ENCODE measurements around the gene MTREX. TPM values are rescaled to one million over a fixed set of nuclear protein-coding genes. Genes with fewer than 3 reads are reported as not detected.
"Not testable (repeated sequence)": the region's sequence is repeated elsewhere in the genome, so short reads cannot be mapped to it uniquely, and the experiment has no call there.

The MTREX gene
- total and polyA plus RNA-seq, 2 experiments from 2014 or later = 19.0 to 66.0 TPM

DNA sequence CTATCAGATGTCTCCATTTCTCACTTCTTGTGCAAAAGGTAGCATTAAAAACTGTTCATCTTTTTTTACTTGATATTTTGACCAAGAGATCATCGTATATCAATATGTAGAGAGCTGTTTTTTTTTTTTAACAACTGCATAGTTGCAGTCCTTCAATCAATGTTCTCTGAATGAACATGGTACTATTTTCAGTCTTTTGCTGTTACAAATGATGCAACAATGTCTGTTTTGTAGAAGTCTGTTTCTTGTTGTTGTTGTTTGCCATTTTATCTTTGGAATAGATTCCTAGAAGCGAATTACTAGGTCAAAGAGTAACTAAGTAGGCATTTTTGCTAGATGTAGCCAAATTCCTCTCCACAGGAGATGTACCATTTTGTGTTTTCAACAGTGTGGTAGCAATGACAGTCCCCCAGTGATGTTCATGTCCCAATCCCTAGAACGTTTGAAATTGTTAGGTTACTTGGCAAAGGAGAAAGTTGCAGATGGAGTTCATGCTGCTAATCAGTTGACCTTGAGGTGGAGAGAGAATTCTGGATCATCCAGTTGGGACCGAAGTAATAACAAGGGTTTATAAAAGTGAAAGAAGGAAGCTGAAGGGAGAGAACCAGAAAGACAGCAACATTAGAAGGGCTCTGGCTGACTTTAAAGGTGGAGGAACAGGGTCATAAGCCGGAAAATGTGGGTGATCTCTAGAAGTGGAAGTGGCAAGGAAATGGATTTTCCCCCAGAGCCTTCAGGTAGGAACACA is 6.3 kb downstream of the MTREX start:
- Histone ChIP-seq H3K4me3 (no peak overlapping the region), H3K27ac (no peak overlapping the region), H3K36me3 (replicated peaks; ENCODE audit: insufficient read depth, low read depth) (no peaks in the 10 kb centered on the region), H2AFZ (no peak overlapping the region), H4K20me1 (ENCODE audit: insufficient read depth, poor library complexity, severe bottlenecking) (peaks cover 14% of the 10 kb centered on the region), H3K9me2 (replicated peaks; ENCODE audit: insufficient read depth) (no peaks in the 10 kb centered on the region), H3K79me2 (peaks cover 100% of the 10 kb centered on the region), H3K4me2 (no peak overlapping the region), H3K27me3 (no peaks in the 10 kb centered on the region), H3K4me1 (ENCODE audit: insufficient read depth) (peaks cover 10% of the 10 kb centered on the region), H3K9me3 (ENCODE audit: low read depth) (no peaks in the 10 kb centered on the region)
- DNase-seq (ENCODE audit: low spot score) = no peak
- TF ChIP-seq, protein P1, sequence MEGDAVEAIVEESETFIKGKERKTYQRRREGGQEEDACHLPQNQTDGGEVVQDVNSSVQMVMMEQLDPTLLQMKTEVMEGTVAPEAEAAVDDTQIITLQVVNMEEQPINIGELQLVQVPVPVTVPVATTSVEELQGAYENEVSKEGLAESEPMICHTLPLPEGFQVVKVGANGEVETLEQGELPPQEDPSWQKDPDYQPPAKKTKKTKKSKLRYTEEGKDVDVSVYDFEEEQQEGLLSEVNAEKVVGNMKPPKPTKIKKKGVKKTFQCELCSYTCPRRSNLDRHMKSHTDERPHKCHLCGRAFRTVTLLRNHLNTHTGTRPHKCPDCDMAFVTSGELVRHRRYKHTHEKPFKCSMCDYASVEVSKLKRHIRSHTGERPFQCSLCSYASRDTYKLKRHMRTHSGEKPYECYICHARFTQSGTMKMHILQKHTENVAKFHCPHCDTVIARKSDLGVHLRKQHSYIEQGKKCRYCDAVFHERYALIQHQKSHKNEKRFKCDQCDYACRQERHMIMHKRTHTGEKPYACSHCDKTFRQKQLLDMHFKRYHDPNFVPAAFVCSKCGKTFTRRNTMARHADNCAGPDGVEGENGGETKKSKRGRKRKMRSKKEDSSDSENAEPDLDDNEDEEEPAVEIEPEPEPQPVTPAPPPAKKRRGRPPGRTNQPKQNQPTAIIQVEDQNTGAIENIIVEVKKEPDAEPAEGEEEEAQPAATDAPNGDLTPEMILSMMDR (IDR thresholded peaks at IDR 0.05; ENCODE audit: poor library complexity) = no peak
- TF ChIP-seq EZH2phosphoT487 (IDR thresholded peaks at IDR 0.05; ENCODE audit: low read depth, severe bottlenecking, unreplicated experiment) (no peak), EZH2 (IDR thresholded peaks at IDR 0.05; ENCODE audit: borderline replicate concordance) (no peak)
- 86% methylated on average over 5 of the region's 5 CpGs for WGBS (ENCODE audit: low lambda C conversion rate, missing lambda C conversion rate)

DNA sequence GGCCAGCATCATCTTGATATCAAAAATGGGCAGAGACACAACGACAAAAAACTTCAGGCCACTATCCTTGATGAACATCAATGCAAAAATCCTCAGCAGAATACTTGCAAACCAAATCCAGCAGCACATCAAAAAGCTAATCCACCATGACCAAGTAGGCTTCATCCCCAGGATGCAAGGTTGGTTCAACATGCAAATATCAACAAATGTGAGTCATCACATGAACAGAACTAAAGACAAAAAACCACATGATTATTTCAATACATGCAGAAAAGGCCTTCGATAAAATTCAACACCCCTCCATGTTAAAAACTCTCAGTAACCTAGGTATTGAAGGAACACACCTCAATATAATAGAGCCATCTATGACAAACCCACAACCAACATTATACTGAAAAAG is 8.5 kb downstream of the MTREX start:
- no peak for TF ChIP-seq EZH2 (IDR thresholded peaks at IDR 0.05; ENCODE audit: borderline replicate concordance)
- WGBS (ENCODE audit: low lambda C conversion rate, missing lambda C conversion rate) = 96% methylated on average over 2 of the region's 2 CpGs
- H3K4me1 ChIP-seq (ENCODE audit: insufficient read depth) = no peaks in the 10 kb centered on the region
- H3K27me3 ChIP-seq = no peaks in the 10 kb centered on the region
- peaks cover 98% of the 10 kb centered on the region for H3K79me2 ChIP-seq
- H3K4me2 ChIP-seq = no peak overlapping the region
- peaks cover 14% of the 10 kb centered on the region for H4K20me1 ChIP-seq (ENCODE audit: insufficient read depth, poor library complexity, severe bottlenecking)
- H2AFZ ChIP-seq = no peak overlapping the region
- no peak for DNase-seq (ENCODE audit: low spot score)
- no peaks in the 10 kb centered on the region for H3K36me3 ChIP-seq (replicated peaks; ENCODE audit: insufficient read depth, low read depth)
- H3K9me3 ChIP-seq (ENCODE audit: low read depth) = no peaks in the 10 kb centered on the region
- H3K27ac ChIP-seq = no peak overlapping the region
- no peak overlapping the region for H3K4me3 ChIP-seq
- H3K9me2 ChIP-seq (replicated peaks; ENCODE audit: insufficient read depth) = no peaks in the 10 kb centered on the region

DNA sequence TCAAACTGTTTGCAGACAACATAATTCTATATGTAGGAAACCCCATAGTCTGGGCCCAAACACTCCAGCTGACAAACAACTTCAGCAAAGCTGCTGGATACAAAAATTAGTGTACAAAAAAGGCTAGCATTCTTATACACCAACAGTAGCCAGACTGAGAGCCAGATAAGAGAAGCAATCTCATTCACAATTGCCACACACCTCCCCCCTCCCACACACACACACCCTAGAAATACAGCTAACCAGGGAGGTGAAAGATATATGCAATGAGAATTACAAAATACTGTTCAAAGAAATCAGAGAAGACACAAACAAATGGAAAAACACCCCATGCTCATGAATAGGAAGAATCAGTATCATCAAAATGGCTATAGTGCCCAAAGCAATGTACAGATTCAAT is 9.0 kb downstream of the MTREX start:
- Histone ChIP-seq H3K27ac (no peak overlapping the region), H4K20me1 (ENCODE audit: insufficient read depth, poor library complexity, severe bottlenecking) (peaks cover 14% of the 10 kb centered on the region), H3K4me1 (ENCODE audit: insufficient read depth) (no peaks in the 10 kb centered on the region), H3K27me3 (no peaks in the 10 kb centered on the region), H3K36me3 (replicated peaks; ENCODE audit: insufficient read depth, low read depth) (no peaks in the 10 kb centered on the region), H3K4me3 (no peak overlapping the region), H3K79me2 (peaks cover 98% of the 10 kb centered on the region), H3K4me2 (no peak overlapping the region), H3K9me3 (ENCODE audit: low read depth) (no peaks in the 10 kb centered on the region), H2AFZ (no peak overlapping the region), H3K9me2 (replicated peaks; ENCODE audit: insufficient read depth) (no peaks in the 10 kb centered on the region)
- TF ChIP-seq EZH2 (IDR thresholded peaks at IDR 0.05; ENCODE audit: borderline replicate concordance) (no peak), EZH2phosphoT487 (IDR thresholded peaks at IDR 0.05; ENCODE audit: low read depth, severe bottlenecking, unreplicated experiment) (no peak)
- TF ChIP-seq, protein P1 (IDR thresholded peaks at IDR 0.05; ENCODE audit: poor library complexity) = no peak
- DNase-seq (ENCODE audit: low spot score) = no peak

DNA sequence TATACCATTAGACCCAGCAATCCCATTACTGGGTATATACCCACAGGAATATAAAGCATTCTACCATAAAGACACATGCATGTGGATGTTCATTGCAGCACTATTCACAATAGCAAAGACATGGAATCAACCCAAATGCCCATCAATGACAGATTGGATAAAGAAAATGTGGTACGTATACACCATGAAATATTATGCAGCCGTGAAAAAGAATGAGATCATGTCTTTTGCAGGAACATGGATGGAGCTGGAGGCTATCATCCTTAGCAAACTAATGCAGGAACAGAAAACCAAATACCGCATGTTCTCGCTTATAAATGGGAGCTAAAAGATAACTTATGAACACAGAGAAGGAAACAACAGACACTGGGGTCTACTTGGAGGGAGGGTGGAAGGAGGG is 10.4 kb downstream of the MTREX start:
- H3K4me1 ChIP-seq (ENCODE audit: insufficient read depth); H3K27me3 ChIP-seq; H3K4me3 ChIP-seq; H3K36me3 ChIP-seq (replicated peaks; ENCODE audit: insufficient read depth, low read depth); DNase-seq (ENCODE audit: low spot score); H3K4me2 ChIP-seq; H2AFZ ChIP-seq; H3K9me2 ChIP-seq (replicated peaks; ENCODE audit: insufficient read depth); H3K9me3 ChIP-seq (ENCODE audit: low read depth); H3K27ac ChIP-seq; H4K20me1 ChIP-seq (ENCODE audit: insufficient read depth, poor library complexity, severe bottlenecking): not testable (repeated sequence)
- peaks cover 93% of the 10 kb centered on the region for H3K79me2 ChIP-seq
- 97% methylated on average over 4 of the region's 4 CpGs for WGBS (ENCODE audit: low lambda C conversion rate, missing lambda C conversion rate)

Measured in hepatocyte (in vitro differentiated cells).